ENCODE measurements around the gene WDR48. TPM values are rescaled to one million over a fixed set of nuclear protein-coding genes. Genes with fewer than 3 reads are reported as not detected.

Gene WDR48
- polyA plus RNA-seq, 1 experiment: 42.1 TPM

DNA sequence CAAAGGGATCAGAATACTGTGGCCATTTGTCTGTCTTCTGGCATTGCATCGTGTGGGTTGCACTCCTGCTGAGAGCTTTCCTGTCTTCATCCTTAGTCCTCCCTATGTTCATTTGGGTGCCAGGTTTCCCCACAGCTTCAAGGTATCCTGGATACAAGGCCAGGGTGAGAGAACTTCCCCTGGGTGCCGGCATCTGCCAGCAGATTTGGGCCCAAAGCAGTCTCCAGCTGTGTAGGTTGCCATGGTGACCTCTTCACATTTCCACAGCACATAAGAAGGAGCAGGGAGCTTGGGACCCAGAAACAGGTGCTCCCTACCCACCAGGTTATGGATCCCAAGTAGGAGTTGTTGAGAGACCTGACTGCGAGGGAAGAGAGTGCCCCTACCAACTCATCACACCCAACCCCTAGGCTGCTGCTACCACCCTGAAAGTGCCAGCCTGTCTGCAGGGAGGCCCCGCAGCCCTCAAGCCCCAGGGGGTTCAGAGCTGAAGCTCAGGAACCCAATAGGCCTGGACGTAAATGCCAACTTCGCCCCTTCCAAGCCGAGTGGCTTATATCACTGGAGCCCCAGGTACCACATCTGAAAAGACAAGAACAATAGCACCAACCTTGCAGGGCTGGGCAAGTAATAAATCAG is 75.6 kb downstream of the WDR48 start:
- Histone ChIP-seq H3K27me3 (ENCODE audit: control insufficient read depth, insufficient read depth, low read length) (no peaks in the 10 kb centered on the region), H3K9me3 (ENCODE audit: control insufficient read depth, insufficient read depth, low read length) (no peaks in the 10 kb centered on the region), H3K4me3 (ENCODE audit: low read depth, low read length) (no peak overlapping the region), H3K27ac (ENCODE audit: low read depth, low read length) (no peak overlapping the region)
- ChIA-PET POLR2A (interaction anchor here (0.6 to 1.1 kb wide), 3 partner anchors 20 to 161 kb away, joined by 4 read pairs; no protein-coding TSS in a partner anchor), CTCF (interaction anchor here (0.6 to 12.0 kb wide), 29 partner anchors 8 to 250 kb away, joined by 3 to 446 read pairs (median 4); partner anchors contain the start of genes CX3CR1, GORASP1, TTC21A and XIRP1)
- no peak for DNase-seq (ENCODE audit: low read depth, low spot score)
- TF ChIP-seq CTCF (IDR thresholded peaks at IDR 0.05; ENCODE audit: low read depth, low read length): no peak

DNA sequence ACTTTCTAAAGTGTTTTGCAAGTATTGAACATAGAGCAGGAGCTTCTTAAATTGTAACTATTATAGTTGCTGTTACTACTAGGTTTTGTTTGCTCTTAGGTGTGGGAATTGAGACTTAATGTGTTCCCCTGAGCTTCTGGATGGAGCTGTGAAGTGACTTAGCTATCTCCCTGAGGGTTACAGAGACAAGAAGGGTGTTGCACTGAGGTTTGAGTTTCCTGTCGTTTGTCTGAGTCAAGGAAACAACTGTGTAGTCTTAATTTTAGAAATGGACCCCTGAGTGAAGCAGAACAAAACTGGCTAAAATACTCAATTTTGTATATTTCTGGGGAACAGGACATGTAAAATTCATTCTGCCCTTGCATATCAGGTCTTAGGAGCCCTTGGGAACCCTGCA is 76.1 kb downstream of the WDR48 start:
- H3K9me3 ChIP-seq (ENCODE audit: control insufficient read depth, insufficient read depth, low read length): no peaks in the 10 kb centered on the region
- no peak overlapping the region for H3K4me3 ChIP-seq (ENCODE audit: low read depth, low read length)
- DNase-seq (ENCODE audit: low read depth, low spot score): no peak
- ChIA-PET CTCF (interaction anchor here (1.2 to 12.0 kb wide), 6 partner anchors 11 to 160 kb away, joined by 3 to 446 read pairs (median 12); partner anchors contain the start of genes GORASP1, TTC21A and XIRP1), POLR2A (interaction anchor here (0.6 kb wide), 1 partner anchor 21 kb away, joined by 4 read pairs; no protein-coding TSS in a partner anchor)
- TF ChIP-seq CTCF (IDR thresholded peaks at IDR 0.05; ENCODE audit: low read depth, low read length): no peak
- no peak overlapping the region for H3K27ac ChIP-seq (ENCODE audit: low read depth, low read length)
- H3K27me3 ChIP-seq (ENCODE audit: control insufficient read depth, insufficient read depth, low read length): no peaks in the 10 kb centered on the region

- H3K9me3 ChIP-seq (ENCODE audit: control insufficient read depth, insufficient read depth, low read length): no peaks in the 10 kb centered on the region
- POLR2A ChIA-PET: no interaction called here
- H3K27me3 ChIP-seq (ENCODE audit: control insufficient read depth, insufficient read depth, low read length): no peaks in the 10 kb centered on the region
- CTCF ChIA-PET: interaction anchor here (12.0 kb wide), 1 partner anchor 159 kb away, joined by 446 read pairs; no protein-coding TSS in a partner anchor
- DNase-seq (ENCODE audit: low read depth, low spot score): no peak
- H3K4me3 ChIP-seq (ENCODE audit: low read depth, low read length): no peak overlapping the region
- no peak for TF ChIP-seq CTCF (IDR thresholded peaks at IDR 0.05; ENCODE audit: low read depth, low read length)
- no peak overlapping the region for H3K27ac ChIP-seq (ENCODE audit: low read depth, low read length)
Measured at GRCh38 chr3:39128951-39129350, 77.1 kb downstream of the WDR48 start.

GRCh38 chr3:39130026-39130425 is 78.2 kb downstream of the WDR48 start:
- CTCF ChIA-PET: interaction anchor here (12.0 kb wide), 1 partner anchor 158 kb away, joined by 446 read pairs; no protein-coding TSS in a partner anchor
- no peak for DNase-seq (ENCODE audit: low read depth, low spot score)
- H3K27me3 ChIP-seq (ENCODE audit: control insufficient read depth, insufficient read depth, low read length): no peaks in the 10 kb centered on the region
- POLR2A ChIA-PET: no interaction called here
- no peak overlapping the region for H3K4me3 ChIP-seq (ENCODE audit: low read depth, low read length)
- H3K9me3 ChIP-seq (ENCODE audit: control insufficient read depth, insufficient read depth, low read length): no peaks in the 10 kb centered on the region
- H3K27ac ChIP-seq (ENCODE audit: low read depth, low read length): no peak overlapping the region
- no peak for TF ChIP-seq CTCF (IDR thresholded peaks at IDR 0.05; ENCODE audit: low read depth, low read length)

- TF ChIP-seq CTCF (IDR thresholded peaks at IDR 0.05; ENCODE audit: low read depth, low read length): no peak
- no peaks in the 10 kb centered on the region for H3K27me3 ChIP-seq (ENCODE audit: control insufficient read depth, insufficient read depth, low read length)
- no peaks in the 10 kb centered on the region for H3K9me3 ChIP-seq (ENCODE audit: control insufficient read depth, insufficient read depth, low read length)
- ChIA-PET CTCF (interaction anchor here (12.0 kb wide), 1 partner anchor 157 kb away, joined by 446 read pairs; no protein-coding TSS in a partner anchor), POLR2A (interaction anchor here (1.1 kb wide), 1 partner anchor 16 kb away, joined by 5 read pairs; no protein-coding TSS in a partner anchor)
- no peak overlapping the region for H3K4me3 ChIP-seq (ENCODE audit: low read depth, low read length)
- H3K27ac ChIP-seq (ENCODE audit: low read depth, low read length): no peak overlapping the region
- no peak for DNase-seq (ENCODE audit: low read depth, low spot score)
Measured at GRCh38 chr3:39130693-39131265, 79.0 kb downstream of the WDR48 start.

Data from AG04450 (cell line).